ENCODE measurements around the gene PEX5.

Gene PEX5

DNA sequence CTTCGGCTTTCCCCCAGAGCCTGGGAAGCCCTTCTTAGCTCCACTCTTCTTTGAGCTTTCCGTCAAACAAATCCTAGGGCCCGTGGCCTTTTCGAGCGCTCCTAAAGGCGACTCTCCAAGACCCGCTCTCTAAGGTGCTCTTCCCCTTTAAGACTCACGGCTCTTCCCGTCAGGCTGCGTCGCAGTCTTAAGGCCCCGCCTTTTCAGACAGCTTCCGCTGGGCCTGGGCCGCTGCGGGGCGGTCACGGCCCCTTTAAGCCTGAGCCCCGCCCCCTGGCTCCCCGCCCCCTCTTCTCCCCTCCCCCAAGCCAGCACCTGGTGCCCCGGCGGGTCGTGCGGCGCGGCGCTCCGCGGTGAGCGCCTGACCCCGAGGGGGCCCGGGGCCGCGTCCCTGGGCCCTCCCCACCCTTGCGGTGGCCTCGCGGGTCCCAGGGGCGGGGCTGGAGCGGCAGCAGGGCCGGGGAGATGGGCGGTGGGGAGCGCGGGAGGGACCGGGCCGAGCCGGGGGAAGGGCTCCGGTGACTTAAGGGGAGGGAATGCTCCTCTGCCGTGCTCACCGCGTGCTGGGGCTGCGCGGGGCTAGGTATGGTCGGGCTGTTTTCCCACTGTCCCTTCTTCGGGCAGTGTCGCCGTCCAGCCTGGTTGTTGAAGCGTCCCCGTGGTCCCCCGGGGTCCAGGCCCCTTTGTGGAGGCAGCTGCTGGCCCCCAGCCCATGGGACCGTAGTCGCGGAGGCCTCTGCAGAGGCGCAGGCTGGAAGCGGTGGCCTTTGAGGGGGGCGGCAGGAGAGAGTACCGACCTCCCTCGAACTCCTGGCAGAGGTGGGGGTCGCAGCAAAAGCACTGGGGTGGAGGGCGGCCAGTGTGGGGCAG is at the start of gene PEX5:
TSS of gene PEX5 (plus strand) at position 289 of the 870 bp plus-strand sequence. CDS start 692 bp downstream, outside the sequence.
- DNase-seq = peak; percentile 97

DNA sequence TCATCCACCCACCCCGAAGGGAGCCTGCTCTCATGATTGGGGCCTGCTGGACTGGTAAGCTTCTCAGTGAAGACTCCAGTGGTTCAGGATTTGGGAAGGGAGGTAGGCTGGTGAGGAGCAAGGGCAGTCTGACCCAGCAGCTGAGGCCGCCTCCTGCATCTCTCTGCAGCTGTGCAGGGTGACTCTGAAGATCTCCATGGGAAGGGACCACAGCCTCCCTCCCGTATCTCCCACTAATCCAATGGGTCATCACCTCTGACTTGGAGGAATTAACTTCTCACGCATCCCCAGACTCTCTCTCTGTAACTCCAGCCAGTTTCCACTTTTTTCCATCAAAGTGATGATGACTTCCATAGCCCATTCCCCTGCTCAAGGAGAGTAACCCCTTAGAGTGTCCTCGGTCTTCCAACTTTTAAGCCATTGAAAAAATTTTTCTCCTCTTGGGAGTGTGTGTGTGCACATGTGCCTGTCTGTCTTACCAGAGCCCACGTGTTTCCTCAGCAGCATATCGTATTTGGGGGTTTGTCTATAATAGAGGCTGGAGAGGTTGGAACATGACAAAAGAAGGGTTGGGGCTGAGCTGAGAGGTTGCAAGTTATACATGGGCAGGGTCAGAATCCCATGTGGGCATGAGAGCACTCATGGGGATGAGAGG is 48.0 kb upstream of the PEX5 start:
- DNase-seq = no peak

DNA sequence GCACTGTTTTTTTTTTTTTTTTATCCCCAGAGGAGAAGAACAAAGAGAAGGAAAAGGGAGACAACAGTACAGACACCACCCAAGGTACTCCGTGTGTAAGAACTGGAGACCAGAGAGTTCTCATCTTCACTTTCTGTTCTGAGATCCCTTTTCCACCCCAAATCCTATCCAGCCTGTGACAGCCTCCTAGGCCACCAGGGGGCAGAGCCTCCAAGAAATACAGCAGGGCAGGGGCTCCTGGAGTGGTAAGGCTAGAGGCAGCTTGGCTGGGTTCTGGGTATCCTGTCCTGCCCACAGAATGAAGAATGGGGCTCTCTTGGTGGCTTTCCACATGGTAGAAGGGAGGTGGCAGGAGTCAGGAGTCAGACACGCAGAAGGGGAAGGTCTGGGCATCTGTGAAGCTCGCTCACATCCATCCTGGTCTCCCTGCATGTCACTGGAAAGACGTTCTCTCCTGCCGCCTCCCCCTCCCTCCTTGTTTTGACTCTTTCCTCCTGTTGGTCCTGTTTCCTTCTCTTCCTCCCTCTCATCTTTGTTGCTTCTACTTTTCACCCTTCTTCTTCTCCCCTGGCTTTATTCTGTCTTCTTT is 47.3 kb upstream of the PEX5 start:
- DNase-seq = peak; percentile 79

DNA sequence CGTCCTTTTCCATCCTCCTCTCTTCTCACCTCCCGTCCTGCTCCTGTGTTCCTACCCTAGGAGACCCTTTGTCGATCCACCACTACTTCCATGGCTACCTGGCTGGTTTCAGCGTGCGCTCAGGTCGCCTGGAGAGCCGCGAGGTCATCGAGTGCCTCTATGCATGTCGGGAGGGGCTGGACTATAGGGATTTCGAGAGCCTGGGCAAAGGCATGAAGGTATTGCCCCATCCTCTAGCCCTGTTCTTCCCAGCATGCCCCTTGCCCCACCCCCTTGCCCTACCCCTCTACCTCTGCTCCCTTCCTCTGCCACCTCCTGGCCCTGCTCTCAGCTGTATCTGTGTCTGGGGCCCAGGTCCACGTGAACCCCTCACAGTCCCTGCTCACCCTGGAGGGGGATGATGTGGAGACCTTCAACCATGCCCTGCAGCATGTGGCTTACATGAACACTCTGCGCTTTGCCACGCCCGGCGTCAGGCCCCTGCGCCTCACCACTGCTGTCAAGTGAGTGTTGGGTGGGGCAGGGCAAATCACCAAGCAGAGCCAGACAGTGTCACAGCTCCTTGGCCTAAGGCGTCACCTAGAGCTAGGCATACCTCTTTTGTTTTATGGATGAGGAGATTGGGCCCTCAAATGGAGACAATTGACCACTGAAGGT is 46.5 kb upstream of the PEX5 start:
- DNase-seq = no peak

DNA sequence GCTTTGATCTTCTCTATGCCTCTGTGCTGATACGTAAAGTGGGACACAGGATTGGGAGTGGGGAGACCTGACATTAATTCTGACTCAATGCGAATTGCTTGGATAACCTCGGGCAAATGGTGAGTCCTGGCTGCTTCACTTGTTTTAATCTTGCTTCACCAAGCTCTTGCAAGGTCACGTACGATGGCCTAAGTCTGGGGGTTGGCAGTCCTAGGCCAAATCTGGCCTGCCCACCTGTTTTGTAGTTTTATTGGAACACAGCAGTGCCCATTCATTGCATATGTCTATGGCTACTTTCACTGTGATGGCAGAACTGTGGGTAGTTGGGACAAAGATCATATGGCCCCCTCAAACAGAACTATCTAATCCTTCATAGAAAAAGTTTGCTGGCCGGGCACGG is 45.9 kb upstream of the PEX5 start:
- DNase-seq = no peak

DNA sequence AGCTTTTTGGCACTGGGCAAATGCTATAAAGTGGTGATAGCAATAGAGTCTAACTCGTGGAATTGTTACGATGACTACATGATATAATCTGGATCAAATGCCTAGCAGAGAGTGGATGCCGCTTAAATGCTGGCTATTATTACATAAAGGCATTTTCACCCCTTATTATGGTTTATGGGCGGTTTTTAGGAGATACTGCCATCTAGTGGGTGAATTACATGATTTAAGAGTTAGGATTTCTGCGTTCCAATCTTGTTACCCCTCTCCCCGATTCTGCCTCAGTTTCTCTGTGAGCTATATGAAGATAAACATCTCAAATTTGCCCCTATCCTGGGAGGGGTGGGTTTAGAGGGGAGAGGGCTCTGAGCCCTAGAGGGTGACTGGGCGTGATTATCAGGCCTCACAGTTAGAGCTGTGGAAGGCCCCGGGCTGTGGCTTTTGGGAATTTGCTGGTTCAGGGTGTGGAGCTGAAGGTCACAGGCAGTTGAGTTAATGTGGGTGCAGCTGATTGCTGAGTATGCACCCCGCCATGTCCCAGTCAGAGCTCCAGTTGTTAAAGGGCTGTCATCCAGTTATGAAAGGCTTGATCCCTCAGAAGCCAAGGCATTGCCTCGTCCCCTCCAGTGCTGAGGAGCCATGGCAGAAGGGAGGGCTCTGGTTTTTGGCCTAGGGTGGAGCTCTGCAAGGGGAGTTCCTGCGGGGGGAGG is 44.9 kb upstream of the PEX5 start:
- DNase-seq = peak; percentile 47

DNA sequence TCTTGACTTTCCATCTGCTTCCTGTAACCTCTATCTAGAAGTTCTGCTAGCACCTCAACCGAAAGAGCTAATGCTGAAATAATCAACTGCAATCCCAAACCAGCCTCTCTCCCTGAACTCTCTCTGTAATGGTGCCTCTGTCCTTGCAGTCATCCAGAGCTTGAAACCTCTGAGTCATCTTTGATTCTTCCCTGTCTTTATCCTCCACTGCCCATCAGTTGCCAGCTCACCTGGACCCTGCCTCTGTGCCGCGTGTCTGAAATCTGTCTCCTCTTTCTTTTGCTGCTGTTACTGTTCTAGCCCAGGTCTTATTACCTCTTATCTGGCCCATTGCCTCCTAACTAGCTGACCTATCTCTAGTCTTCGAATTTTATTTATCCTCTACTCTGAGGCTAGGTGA is 43.8 kb upstream of the PEX5 start:
- DNase-seq = no peak

DNA sequence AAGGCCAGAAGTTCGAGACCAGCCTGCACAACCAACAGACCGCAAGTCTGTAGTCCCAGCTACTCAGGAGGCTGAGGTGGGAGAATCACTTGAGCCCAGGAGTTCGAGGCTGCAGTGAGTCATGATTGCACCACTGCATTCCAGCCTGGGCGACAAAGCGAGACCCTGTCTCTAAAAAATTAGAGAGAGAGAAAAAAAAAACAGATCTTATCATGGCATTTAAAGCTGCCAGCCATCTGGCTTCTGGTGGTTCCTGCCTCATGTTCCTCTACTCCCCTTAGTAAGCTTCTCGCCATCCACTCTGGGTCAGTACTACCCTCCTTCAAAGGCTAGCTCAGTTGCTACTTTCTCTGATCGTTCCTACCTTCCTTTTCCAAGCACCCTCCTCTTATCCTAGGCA is 43.3 kb upstream of the PEX5 start:
- no peak for DNase-seq

DNA sequence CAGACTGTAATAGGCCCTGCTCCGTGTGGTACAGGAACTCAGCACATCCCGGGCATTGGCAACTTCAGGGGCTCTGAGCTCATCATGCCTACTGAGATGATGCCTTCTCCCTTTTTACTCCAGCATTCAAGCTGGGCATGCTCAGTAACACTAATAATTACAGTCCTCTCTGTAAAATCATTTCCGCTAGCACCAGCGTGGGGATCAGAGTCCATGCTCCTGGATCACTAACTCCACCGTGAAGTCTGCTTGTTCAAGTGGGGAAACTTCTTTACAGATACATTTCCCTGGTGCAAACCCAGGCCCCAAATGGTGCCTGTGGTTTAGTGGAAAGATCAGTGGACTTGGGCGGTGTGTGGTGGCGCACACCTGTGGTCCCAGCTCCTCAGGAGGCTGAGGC is 42.6 kb upstream of the PEX5 start:
- DNase-seq = no peak

DNA sequence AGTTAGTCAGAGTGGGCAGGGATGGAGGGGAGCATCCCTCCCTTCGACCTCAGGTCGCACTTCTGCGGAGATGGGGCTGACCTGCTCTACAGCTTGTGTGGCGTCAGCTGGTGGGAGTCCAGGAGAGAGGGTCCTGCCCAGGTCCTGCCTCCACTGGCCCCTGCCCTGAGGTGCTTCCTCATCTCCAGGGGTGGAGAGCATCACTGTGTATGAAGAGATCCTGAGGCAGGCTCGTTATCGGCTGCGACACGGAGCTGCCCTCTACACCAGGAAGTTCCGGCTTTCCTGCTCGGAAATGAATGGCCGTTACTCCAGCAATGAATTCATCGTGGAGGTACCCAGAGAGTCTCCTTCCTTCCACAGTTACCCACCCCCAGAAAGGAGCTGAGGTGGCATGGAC is 39.1 kb upstream of the PEX5 start:
- DNase-seq = no peak

DNA sequence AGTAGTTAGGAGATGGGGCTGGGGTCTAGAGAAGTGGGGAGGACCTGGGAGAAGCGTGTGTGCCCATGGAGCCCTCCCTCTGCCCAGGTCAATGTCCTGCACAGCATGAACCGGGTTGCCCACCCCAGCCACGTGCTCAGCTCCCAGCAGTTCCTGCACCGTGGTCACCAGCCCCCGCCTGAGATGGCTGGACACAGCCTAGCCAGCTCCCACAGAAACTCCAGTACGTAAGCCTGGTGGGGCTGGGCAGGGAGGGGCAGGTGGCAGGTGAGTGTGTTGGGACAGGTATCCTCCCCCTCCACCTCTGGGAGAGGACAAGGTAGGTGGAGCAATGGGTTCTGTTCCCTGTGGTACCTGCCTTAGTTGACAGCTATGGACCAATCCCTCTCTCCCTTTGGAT is 38.6 kb upstream of the PEX5 start:
- no peak for DNase-seq

DNA sequence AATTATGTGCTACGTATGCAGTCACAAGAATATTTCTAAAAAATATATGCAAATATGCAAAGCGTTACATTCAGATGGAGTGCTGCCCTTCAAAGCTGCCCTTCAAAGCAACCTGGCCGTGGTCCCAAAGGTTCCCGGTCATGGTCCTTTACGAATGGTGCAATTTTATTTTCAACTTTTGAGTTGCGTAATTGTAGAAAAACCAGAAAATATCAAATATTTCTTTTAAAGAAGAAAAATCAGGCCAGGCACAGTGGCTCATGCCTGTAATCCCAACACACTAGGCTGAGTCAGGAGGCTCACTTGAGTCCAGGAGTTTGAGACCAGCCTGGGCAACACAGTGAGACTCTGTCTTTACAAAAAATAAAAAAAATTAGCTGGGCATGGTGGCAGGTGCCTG is 38.0 kb upstream of the PEX5 start:
- DNase-seq = no peak

DNA sequence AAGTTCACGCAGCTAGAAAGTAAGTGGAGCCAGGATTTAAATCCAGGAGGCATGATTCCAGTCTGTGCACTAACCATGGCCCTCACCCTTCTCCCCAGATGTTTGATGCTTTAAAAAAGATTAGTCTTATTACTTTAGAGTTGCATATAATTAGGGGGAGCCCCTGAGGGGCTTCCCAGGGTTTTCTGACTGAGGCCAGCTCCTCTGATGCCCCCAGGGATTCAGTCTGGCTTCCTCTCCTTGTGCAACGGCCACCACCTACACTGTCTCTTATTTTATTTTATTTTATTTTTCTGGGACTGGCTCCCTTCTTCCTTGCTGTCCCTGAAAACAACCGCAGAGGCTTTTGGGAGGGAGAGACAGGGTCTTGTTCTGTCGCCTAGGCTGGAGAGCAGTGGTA is 36.7 kb upstream of the PEX5 start:
- no peak for DNase-seq

DNA sequence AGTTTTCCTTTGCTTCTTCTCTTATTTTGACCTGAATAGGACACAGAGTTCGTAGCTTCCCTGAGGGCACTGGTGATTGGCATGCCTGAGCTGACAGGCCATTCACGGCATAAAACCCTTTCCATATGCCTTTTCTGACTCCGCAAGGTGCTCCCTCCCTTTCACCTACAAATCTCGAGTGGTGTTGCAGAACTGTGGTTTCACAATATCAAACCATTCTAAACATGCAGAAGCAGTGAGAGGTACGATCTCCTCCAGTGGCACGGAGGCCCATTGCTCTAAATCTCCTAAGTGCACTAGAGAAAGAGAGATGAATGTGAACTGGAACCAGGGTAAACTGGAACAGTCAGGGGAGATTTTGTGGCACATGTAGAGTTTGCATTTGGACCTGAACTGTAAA is 35.4 kb upstream of the PEX5 start:
- no peak for DNase-seq

DNA sequence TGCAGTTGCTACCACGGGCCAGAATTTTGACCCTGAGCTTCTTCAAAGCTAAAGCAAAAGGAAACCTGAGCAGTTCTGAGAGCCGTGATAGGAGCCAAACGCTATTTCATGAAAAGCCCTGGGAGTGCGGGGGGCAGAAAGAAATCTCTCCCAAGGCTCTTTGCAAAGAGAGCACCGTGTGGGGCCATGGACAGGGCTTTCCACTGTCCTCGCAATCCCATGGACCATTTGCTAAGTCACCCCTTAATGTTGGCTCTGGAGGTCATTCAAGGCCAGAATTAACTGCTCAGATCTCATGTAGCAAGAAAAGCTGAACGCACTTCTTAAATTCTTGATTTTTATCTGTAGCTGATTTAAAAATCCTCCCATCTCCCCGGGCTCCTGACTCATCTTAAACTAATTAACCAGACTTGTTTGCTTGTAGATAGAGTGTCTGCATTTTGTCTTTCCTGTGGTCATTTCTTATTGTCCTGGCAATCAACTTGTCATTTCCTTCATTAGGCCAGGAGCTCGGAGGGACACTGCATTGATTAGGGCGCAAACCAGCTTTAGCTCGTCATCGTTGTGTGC is 34.5 kb upstream of the PEX5 start:
- no peak for DNase-seq

DNA sequence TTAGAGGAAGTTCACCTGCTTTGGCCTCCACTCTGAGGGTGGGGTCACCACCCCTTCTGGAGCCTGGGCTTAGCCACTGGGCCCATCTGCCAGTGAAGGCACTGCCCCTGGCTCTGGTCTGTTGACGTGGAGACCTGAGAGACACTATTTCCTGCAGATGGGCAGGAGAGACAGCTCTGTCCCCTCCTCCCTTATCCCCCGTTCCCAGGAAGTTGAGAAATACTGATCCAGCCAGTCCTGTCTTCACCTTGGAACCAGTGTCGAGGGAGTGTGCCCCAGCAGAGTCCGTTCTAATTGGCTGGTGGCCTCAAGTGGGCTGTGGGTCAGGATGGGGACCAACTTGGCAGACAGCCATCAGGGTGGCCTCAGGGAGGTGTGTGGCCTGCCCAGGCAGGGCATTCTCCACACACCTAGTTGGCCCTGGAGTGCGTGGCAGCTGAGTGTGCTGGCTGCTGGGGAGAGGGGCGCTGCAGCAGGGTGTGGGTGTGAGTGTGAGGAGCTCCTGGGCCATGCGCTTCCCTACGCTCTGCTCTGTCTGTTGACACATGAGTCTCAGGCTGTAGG is 33.9 kb upstream of the PEX5 start:
- DNase-seq = no peak

DNA sequence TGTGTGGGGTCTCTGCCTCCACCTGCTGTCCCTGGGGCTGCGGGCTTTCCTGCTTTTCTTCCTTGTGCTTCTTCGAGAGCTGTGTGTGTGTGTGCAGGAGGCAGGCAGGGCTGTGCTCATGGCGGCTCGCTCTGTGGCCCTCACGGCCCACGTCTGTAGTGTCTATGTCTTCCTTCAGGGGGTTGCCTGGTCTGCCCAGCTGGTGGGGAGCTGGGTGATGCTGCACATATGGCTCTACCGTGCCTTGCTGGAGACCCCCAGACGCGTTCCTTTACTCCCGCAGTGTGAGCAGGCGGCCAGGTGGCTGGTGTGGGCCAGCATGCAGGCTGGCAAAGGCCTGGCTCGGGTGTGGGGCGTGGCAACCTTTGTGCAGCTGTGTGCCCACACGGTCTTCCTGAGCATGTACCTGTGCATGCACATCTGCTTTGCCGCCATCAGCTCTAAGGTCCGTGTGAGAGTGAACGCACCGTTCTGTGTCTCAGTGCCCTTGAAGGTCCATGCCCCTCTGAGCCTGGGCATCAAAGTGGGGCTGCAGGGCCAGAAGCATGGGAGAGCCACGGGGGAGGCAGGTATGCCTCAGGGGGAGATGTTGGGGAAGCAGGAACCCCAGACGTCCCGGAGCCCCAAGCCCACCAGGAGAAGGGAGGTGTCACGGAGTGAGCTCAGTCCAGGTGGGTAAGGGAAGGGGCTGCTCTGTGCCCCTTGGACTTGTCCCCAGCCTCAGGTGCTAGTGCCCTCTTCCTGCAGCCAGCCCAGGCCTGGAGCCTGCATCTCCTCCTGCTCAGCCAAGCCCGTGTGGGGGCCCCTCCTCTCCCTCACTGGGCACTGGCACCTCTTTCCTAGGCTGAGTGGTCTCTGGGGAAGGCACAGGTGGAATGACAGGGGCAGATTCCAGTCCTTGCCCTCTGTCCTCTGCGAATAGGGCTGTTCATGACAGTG is 33.0 kb upstream of the PEX5 start:
- DNase-seq = no peak

DNA sequence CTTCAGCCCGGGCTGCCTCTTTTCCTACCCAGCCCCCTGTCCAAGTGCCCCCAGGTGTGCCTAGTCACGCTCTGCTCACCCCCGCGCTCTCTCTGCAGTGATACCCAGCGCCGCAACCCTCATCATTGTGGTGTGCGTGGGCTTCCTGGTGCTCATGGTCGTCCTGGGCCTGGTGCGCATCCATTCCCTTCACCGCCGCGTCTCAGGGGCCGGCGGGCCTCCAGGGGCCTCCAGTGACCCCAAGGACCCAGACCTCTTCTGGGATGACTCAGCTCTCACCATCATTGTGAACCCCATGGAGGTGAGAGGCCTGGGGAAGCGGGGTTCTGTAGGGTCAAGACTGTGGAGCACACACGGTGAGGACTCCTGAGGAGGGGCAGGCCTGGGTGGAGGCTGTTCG is 32.1 kb upstream of the PEX5 start:
- DNase-seq = no peak

DNA sequence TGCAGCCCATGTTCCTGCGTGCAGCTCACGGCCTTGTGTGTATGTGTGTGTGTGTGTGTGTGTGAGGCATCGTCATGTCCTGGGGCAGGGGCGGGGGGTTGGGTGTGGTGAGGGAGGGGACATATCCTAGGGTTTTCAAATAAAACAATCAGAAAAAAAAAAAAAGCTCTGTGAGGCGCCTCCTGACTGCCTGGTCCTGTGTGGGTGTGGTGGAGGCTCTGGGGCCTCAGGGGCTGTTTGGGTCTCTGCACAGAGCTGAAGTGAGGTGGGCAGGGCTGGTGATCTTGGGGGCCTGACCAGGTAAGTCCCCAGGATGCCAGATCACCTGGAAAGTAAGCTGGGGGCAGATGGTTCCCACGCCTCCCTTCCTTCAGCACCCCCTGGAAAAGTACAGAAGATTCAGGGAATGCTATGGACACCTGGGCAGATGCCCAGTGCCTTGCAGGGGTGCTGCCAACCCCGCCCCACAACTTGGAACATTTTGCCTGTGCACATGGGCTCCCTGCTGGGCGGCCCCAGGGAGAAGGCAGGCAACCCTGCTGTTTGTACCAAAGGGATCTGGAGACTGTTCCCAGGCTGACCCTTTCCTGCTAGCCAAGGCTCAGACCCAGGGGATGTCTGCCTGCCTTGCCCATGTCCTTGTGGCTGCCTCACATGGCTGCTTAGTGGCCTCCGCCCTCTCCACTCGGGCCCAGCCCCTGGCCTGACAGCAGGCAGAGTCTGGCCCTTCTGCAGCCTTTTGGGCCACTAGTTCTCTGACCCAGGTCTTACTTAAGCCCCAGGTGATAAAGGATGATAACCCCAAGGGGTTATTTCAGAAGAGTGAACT is 30.5 kb upstream of the PEX5 start:
- no peak for DNase-seq

DNA sequence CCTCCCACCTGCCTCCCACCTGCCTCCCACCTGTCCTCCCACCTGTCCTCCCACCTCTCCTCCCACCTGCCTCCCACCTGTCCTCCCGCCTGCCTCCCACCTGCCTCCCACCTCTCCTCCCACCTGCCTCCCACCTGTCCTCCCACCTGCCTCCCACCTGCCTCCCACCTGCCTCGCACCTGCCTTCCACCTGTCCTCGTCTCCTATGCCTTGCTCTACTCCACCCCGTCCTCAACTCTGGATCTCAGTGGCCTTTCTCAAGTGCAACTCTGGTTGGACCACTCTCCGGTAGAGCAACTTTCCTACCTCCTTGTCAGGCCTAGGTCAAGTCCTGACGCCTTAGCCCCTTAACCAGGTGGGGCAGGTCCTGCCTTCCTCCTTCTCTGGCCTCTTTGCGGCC is 29.3 kb upstream of the PEX5 start:
- DNase-seq = no peak

All from RPMI8226 (cell line).